GM12873 (cell line): Measurements from ENCODE around the gene IGSF11.

Source experiments
- CTCF ChIP-seq: IDR thresholded peaks from 2 replicates; pipeline ENCODE4 v1.5.1; 2012; ENCODE audit warnings: low read depth, mild to moderate bottlenecking, moderate library complexity, low read length, control low read depth; ENCODE audit not compliant: insufficient read depth; ENCODE audit errors: missing control alignments

The IGSF11 gene

DNA sequence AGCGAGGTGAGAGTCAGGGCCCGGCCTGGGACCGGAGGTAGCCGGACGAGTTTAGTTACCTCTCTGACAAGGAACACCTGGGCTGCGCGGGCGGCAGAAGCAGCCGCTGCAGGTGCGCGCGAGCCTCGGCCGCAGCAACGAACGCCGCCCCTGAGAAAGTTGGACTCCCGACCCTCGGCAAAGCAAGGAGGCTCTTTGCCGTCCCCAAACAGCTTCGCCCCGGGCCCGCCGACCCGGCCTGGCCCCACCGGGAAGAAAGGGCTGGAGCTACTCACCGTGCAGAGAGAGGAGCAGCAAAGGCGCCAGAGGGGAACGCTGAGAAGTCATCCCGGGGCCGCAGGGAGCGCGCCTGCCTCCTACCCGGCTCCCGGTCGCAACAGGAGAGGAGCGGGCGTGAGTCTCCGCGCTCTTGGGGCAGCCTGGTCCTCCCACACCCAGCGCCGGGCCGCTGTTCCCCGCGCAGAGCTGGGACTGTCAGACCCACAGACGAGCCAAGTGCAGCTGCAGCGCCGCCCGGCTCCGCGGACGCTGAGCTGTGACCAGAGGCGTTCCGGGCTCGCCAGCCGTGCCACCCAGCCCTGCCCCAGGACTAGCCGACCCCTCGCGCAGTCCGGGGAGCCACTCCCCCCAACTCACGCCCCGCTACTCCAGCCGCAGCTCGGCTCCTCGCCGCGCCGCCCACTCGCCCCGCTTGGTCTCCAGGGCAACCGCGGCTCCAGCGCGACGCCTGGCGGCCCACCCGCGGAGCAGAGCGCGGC lies at the start of gene IGSF11:
Gene IGSF11, minus strand, starts transcription at position 591 of the 758 bp plus-strand sequence. Its CDS starts 264 bp downstream, at position 327.
- peak; percentile 65 for TF ChIP-seq CTCF

DNA sequence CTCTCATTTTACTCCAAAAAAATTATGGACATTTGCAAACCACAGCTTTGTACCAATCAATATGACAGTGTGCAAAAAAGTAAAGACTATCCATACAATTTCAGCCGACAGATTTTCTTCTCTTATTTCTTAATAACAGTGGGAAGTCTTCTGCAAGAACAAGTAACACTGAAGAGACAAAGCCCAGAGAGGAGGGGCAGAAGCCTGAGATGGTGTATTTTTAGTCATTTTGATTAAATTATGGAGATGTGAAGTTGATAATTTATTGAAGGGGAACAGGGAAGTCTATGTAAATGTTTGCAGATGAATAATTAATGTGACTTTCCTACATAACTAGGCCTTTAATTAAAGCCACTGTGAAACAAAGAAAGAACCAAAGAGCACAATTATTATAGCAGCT lies 45.7 kb upstream of the IGSF11 start:
- no peak for TF ChIP-seq CTCF

GRCh38 chr3:119073258-119074001 lies 38.8 kb upstream of the IGSF11 start:
- no peak for TF ChIP-seq CTCF

- no peak for TF ChIP-seq CTCF
These were observed 35.1 kb upstream of the IGSF11 start for GRCh38 chr3:119069725-119070124.

GRCh38 chr3:119063471-119063870 lies 28.8 kb upstream of the IGSF11 start:
- no peak for TF ChIP-seq CTCF

DNA sequence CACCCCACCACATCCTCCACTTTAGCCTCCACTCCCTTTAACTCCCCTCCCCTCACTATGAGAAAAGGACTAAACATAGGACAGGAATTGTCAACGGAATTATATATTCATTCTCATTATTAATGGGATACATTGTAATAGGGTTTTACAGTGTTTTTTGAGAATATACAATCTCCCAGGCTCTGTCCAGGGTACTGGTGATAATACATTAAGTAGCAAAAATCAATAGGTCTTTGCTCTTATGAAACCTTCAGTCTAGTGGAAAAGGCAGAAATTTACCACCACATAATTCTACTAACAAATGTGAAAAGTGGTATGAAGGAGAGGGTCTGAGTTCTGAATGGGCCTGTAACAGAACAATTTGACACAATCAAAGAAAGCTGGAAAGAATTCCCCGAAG lies 28.2 kb upstream of the IGSF11 start:
- no peak for TF ChIP-seq CTCF

DNA sequence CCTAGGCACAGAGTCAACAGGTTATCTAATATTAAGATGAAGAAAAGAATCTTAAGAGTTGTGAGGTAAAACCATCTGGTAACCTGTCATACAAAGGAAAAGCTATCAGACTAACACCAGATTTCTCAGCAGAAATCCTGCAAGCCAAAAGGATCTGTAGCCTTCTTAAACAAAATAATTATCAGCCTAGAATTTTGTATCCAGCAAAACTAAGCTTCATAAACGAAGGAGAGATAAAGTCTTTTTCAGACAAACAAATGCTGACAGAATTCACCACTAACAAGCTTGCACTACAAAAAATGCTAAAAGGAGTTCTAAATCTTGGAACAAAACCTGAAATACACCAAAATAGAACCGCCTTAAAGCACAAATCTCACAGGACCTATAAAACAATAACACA lies 9.9 kb upstream of the IGSF11 start:
- no peak for TF ChIP-seq CTCF
